Astrocyte of the cerebellum (primary cell): ENCODE results near the gene BCLAF3.

Experiments used
- DNase-seq: peaks from one replicate; pipeline ENCODE4 v3.0.0-alpha.2; 2011; ENCODE audit warnings: low read depth
- H3K4me3 ChIP-seq: 2 replicates; pipeline ENCODE4 v1.5.1; 2011; ENCODE audit warnings: mild to moderate bottlenecking, low read depth, low read length, moderate library complexity
- CTCF ChIP-seq: IDR thresholded peaks from 2 replicates; pipeline ENCODE4 v1.5.1; 2012; ENCODE audit warnings: low read length, low read depth, moderate library complexity, mild to moderate bottlenecking; ENCODE audit errors: missing control alignments
- in situ Hi-C: cut with HindIII; loops from 2 replicates; pipeline ENCODE4 v1.10.0; 2017; ENCODE audit warnings: low sequenced_read_pairs

BCLAF3 gene

GRCh38 chrX:19954335-19955096 is 36.3 kb downstream of the BCLAF3 start:
- TF ChIP-seq CTCF, result no peak
- in situ Hi-C loops, result no loop called here
- no peak for DNase-seq
- H3K4me3 ChIP-seq, result no peak overlapping the region

GRCh38 chrX:19953145-19953544 is 37.7 kb downstream of the BCLAF3 start:
- no peak overlapping the region for H3K4me3 ChIP-seq
- no peak for TF ChIP-seq CTCF
- in situ Hi-C loops, result no loop called here
- DNase-seq, result no peak

GRCh38 chrX:19949340-19949739 is 41.5 kb downstream of the BCLAF3 start:
- in situ Hi-C loops, result no loop called here
- TF ChIP-seq CTCF, result no peak
- no peak overlapping the region for H3K4me3 ChIP-seq
- DNase-seq, result no peak

GRCh38 chrX:19947612-19948011 is 43.2 kb downstream of the BCLAF3 start:
- DNase-seq, result no peak
- no peak for TF ChIP-seq CTCF
- in situ Hi-C loops, result no loop called here
- no peak overlapping the region for H3K4me3 ChIP-seq
